Epidermal melanocyte (primary cell): ENCODE data around the gene IPO4.

Experiments used
- DNase-seq: peaks from one replicate; pipeline ENCODE4 v3.0.0; 2011; ENCODE audit warnings: low spot score; ENCODE audit not compliant: insufficient read length

Gene IPO4

DNA sequence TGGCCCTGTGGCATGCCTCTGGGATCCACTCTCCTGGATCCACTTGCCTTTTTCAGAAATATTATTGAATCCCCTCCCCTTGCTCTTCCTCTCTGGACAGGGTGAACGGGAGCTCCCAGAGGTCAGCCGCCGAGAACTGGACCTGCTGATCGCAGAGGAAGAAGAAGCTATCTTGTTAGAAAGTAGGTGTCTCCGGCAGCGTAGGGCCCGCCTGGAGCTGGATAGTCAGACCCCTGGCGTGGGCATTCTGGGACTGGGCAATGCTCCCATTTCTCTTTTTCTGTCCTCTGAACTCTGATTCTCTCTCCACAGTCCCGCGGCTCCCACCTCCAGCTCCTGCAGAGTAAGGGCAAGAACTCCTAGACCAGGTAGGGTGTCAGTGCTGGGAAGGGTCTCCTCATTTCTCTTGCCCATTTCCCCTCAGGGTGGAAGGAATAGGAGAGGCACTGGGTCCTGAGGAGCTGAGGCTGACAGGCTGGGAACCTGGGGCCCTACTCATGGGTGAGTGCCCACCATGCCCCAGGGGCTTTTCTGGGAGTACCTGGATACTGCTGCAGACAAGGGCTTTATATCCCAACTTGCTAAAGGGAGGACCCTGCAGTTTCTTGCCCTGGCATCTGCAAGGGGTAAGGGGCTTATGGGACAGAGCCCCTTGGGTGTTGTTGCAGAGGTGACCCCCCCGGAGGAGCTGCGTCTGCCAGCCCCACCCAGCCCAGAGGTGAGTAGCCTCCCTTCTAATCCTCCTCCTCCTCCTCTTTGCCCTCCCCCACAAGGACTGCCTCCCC lies 11.4 kb downstream of the IPO4 start:
- DNase-seq: no peak

- no peak for DNase-seq
These were observed 12.0 kb downstream of the IPO4 start for GRCh38 chr14:24176599-24176998.

DNA sequence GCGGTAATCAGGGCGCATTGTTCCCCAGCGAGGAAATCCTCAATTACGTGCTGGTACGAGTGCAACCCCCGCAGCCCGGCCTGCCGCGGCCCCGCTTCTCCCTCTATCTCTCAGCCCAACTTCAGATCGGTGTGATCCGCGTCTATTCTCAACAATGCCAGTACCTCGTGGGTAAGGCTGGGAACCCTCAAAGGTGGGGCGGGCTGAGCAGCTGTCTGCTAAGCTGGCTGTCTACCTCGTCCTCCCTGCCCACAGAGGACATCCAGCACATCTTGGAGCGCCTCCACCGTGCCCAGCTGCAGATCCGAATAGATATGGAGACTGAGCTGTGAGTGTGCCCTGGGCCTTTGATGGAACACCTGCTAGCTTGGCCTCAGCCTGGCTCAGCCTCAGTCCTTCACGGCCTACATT lies 15.7 kb downstream of the IPO4 start:
- DNase-seq: no peak

DNA sequence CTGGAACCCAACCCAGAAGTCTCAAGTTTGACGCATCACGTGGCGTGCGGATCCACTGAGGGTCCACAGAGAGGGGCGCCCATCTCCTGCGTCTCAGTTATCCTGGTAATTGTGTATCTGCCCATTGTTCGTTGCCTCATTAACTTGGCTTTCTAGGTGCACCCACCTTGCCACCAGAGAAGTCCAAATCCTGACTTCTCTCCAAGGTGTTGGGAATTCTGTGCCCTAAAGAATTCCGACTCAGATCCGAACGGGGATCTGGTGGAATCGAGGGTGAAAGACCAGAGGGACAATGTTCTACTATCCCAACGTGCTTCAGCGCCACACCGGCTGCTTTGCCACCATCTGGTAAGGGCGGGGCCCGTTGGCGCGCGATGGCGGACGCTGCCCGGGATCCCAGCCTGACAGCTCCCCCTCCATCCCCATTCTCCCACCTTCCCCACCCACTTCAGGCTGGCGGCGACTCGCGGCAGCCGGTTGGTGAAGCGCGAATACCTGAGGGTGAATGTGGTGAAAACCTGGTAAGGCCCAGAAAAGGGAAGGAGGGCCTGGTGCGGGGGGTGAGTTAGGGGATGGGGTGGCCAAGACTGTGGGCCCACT lies 16.3 kb downstream of the IPO4 start:
- no peak for DNase-seq

DNA sequence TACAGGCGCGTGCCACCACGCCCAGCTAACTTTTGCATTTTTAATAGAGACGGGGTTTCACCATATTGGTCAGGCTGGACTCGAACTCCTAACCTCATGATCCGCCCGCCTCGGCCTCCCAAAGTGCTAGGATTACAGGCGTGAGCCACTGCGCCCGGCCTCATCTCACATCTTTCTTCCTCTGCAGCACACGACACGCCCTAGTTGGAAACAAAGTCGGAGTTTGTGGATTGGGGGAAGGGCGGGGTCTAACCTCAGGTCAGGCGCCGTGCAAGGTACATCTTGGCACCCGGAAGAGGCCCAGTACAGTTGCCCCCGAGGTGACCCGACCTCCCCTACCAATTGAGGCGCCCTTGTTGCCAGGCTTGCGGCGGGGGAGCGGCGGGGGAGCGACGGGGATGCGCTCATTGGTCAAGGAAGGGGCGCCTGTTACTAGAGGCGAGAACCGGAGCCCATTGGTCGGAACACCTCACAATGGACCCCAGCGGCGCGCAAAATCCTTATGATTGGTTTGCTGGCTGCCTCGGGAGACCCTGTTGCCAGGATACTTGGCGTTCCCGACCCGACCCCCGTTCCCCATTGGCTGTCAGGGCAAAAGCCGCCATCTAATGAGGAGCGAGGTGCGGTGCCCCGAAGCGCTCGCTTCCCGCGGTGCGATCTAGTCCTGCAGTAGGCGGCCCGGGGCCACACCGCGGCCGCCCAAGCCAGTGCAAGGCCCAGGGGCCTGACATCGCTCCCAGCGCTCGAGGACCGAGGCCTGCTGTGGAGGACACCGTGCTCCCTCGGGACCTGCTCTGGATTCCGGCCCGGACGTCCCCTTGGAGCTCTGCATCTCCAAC lies 17.0 kb downstream of the IPO4 start, which contains the start of gene REC8:
Gene REC8, plus strand, starts transcription at position 659 of the 839 bp plus-strand sequence. CDS start 473 bp downstream, outside the sequence.
- DNase-seq: peak; percentile 55

DNA sequence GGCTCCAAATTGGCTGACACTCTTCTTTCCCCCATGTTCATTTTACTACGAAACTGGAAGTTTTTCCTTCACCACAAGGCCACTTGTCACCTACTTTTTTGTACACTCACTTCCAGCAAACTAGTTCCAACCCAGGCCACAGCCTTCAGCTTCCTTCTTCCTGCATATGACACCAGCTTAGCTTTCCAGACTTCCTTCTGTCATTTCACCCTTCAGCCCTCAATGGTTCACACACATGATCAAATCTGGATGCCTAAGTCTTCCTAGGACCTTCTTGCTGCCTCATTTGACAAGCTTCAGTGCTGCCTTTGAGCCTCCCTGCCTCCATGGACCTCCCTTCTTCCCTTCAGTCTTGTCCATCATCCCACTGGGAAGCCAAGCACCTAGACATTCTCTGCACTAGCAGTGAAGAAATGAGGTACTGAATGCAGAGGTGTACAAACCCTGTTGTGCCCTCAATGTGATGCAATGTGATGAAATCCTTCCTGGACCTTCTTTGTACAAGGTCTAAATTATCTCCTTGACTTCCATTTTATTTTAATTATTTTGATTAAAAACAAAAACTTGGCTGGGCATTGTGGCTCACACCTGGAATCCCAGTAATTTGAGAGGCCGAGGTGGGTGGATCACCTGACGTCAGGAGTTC lies 21.0 kb downstream of the IPO4 start:
- DNase-seq: no peak

- no peak for DNase-seq
These were observed 22.8 kb downstream of the IPO4 start for GRCh38 chr14:24165785-24166184.

DNA sequence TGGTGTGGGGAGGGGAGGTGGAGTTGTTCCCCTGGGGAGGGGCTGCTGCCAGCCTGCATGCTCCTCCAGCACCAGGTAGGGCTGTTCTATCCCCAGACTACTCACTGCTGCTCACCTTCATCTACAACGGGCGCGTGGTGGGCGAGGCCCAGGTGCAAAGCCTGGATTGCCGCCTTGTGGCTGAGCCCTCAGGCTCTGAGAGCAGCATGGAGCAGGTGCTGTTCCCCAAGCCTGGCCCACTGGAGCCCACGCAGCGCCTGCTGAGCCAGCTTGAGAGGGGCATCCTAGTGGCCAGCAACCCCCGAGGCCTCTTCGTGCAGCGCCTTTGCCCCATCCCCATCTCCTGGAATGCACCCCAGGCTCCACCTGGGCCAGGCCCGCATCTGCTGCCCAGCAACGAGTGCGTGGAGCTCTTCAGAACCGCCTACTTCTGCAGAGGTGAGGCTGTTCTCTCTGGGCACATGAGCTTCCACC lies 24.1 kb downstream of the IPO4 start:
- DNase-seq: no peak

GRCh38 chr14:24162093-24162492 lies 26.5 kb downstream of the IPO4 start:
- no peak for DNase-seq

GRCh38 chr14:24160850-24161804 lies 27.5 kb downstream of the IPO4 start, which contains the start of gene IRF9:
IRF9 (plus strand) TSS chr14:24161265; CDS start chr14:24162145, 880 bp downstream.
- peak; percentile 99 for DNase-seq

GRCh38 chr14:24160499-24160849 lies 28.1 kb downstream of the IPO4 start:
- DNase-seq: no peak

DNA sequence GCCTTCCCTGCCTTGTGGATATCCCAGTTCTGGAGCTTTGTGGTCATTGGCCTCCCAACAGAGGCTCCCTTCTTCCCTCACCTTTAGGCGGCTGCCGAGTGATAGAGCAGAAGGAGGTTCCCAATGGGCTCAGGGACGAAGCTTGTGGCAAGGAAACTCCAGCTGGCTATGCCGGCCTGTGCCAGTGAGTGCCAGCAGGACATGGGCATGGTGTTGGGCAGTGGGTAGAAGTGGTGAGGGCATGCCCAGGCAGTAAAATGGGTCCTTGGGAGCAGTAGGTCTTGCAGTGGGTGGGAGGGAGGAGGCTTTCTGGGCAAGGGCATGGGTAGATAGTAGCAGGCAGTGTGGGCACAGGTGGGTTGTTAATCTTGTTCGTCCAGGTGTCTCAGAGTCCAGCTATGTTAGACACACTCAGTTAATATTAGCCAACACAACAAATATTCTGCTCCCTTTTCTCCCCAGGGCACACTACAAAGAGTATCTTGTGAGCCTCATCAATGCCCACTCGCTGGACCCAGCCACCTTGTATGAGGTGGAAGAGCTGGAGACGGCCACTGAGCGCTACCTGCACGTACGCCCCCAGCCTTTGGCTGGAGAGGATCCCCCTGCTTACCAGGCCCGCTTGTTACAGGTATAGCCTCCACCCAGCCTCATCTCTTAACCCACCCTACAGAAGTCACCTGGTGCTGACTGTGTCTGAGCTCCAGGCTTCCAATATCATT lies 28.7 kb downstream of the IPO4 start:
- DNase-seq: no peak

- DNase-seq: no peak
These were observed 31.3 kb downstream of the IPO4 start for GRCh38 chr14:24157331-24157730.

DNA sequence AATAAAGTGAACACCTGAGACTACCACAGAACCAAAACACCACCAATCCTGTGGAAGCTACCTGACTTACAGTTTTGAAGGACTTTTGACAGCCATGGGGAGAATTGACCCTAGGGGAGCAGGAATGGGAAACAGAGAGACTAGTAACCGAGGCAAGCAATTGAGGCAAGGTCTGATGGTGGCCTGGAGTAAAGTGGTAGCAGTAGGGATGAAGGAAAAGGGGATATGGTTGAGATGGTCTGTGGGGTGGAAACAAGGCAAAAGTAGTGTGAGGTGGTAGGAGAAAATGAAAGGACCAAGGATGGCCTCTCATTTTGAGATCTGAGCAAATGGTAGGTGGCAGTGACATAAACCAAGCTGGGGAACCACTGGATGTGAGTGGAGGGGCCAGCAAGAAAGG lies 31.8 kb downstream of the IPO4 start:
- DNase-seq: no peak

DNA sequence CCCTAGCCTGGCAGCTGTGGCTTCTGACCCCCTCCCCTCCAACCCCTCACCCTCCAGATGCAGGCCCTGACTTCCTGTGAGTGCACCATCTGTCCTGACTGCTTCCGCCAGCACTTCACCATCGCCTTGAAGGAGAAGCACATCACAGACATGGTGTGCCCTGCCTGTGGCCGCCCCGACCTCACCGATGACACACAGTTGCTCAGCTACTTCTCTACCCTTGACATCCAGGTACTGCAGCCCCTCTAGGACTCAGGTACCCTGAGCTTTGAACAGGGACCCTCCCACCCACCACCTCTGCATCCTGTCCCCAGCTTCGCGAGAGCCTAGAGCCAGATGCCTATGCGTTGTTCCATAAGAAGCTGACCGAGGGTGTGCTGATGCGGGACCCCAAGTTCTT lies 33.5 kb downstream of the IPO4 start:
- DNase-seq: no peak

- no peak for DNase-seq
These were observed 37.1 kb downstream of the IPO4 start for GRCh38 chr14:24151404-24152080.

DNA sequence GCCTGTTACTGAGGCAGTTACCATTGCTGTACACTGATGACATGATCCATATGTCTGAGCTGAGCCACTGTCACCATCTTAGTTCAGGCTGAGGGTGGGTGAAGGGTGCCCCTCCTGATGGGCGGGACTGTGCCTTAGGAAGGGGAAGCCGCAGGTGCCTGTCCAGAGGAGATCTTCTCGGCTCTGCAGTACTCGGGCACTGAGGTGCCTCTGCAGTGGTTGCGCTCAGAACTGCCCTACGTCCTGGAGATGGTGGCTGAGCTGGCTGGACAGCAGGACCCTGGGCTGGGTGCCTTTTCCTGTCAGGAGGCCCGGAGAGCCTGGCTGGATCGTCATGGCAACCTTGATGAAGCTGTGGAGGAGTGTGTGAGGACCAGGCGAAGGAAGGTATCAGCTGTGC lies 37.6 kb downstream of the IPO4 start:
- no peak for DNase-seq

- DNase-seq: no peak
These were observed 38.0 kb downstream of the IPO4 start for GRCh38 chr14:24150567-24150966.

DNA sequence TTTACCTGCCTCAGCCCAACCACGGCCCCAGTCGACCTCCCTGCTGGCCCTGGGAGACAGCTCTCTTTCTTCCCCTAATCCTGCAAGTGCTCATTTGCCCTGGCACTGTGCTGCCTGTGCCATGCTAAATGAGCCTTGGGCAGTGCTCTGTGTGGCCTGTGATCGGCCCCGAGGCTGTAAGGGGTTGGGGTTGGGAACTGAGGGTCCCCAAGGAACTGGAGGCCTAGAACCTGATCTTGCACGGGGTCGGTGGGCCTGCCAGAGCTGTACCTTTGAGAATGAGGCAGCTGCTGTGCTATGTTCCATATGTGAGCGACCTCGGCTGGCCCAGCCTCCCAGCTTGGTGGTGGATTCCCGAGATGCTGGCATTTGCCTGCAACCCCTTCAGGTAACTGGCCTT lies 38.6 kb downstream of the IPO4 start:
- DNase-seq: no peak
